Right atrium auricular region (tissue), 2 donors: ENCODE measurements around the gene SUGP1. TPM values are rescaled to one million over a fixed set of nuclear protein-coding genes. Genes with fewer than 3 reads are reported as not detected.

Source experiments
- DNase-seq: peaks from one replicate; pipeline ENCODE4 v3.0.0-alpha.2; 2019; ENCODE audit warnings: low spot score
- H3K27ac ChIP-seq, 2 donors: fragments of 200-600 bp; sonication (generic); 1 replicate in 1 of 2; 2 replicates in 1 of 2; pipeline ENCODE4 v1.5.1; 2016 to 2019
- H3K27me3 ChIP-seq, 2 donors: fragments of 200-600 bp; sonication (generic); one replicate each; pipeline versions ENCODE4 v1.5.1 to v1.6.0; 2017 to 2019
- H3K36me3 ChIP-seq: fragments of 200-600 bp; sonication (generic); one replicate; pipeline ENCODE4 v1.5.1; 2016
- H3K4me1 ChIP-seq, 2 donors: fragments of 200-600 bp; sonication (generic); one replicate each; pipeline versions ENCODE4 v1.5.1 to v1.6.0; 2017 to 2019
- H3K4me3 ChIP-seq, 2 donors: fragments of 200-600 bp; sonication (generic); 1 replicate in 1 of 2; 2 replicates in 1 of 2; pipeline ENCODE4 v1.5.1; 2017 to 2019; ENCODE audit warnings: mild to moderate bottlenecking in 1 of 2, moderate library complexity in 1 of 2
- H3K9me3 ChIP-seq, 2 donors: fragments of 200-600 bp; sonication (generic); one replicate each; pipeline ENCODE4 v1.5.1; 2019
- CTCF ChIP-seq, 2 donors: fragments of 200-600 bp; sonication (generic); IDR thresholded peaks; one replicate each; pipeline ENCODE4 v1.5.1; 2019; ENCODE audit warnings: antibody characterized with exemption in 2 of 2
- total RNA-seq, 2 donors: library from RNA; depleted of rRNA; stranded (reverse); fragments of >200 nt; gene quantifications; one replicate each; pipeline ENCODE4 v1.1.0, GENCODE V29; 2016

Gene SUGP1
- total RNA-seq = 10 to 100 TPM; 33.7 to 36.6 TPM

GRCh38 chr19:19320361-19321140 lies at the start of gene SUGP1, which contains the start of gene MAU2:
TSS of gene SUGP1 (minus strand) at chr19:19320509. CDS start at chr19:19320496, 13 bp downstream.
TSS of gene MAU2 (plus strand) at chr19:19320829. CDS start at chr19:19320860, 31 bp downstream.
- peak; percentile 89 for DNase-seq
- peaks cover 21% of the 10 kb centered on the region for H3K36me3 ChIP-seq
- H3K4me1 ChIP-seq = peaks cover 0 to 44% of the 10 kb centered on the region in 2 donors
- no peaks in the 10 kb centered on the region for H3K9me3 ChIP-seq
- H3K4me3 ChIP-seq = peak within 1 kb of the TSS; percentile 88 to 97
- H3K27me3 ChIP-seq = no peaks in the 10 kb centered on the region
- peak within 1 kb of the TSS; percentile 84 to 90 for H3K27ac ChIP-seq
- peak in 1 of 2 donors; percentile 49 for TF ChIP-seq CTCF (IDR thresholded peaks at IDR 0.05)

GRCh38 chr19:19368087-19368486 lies 47.8 kb upstream of the SUGP1 start:
- DNase-seq = no peak
- no peak overlapping the region for H3K4me3 ChIP-seq
- no peaks in the 10 kb centered on the region for H3K27me3 ChIP-seq
- H3K27ac ChIP-seq = no peak overlapping the region
- no peak for TF ChIP-seq CTCF (IDR thresholded peaks at IDR 0.05)
- H3K9me3 ChIP-seq = no peaks in the 10 kb centered on the region
- H3K36me3 ChIP-seq = no peaks in the 10 kb centered on the region
- peaks cover 0 to 19% of the 10 kb centered on the region in 2 donors for H3K4me1 ChIP-seq

GRCh38 chr19:19366434-19367396 lies 46.4 kb upstream of the SUGP1 start:
- H3K4me1 ChIP-seq = peaks cover 0 to 12% of the 10 kb centered on the region in 2 donors
- no peaks in the 10 kb centered on the region for H3K9me3 ChIP-seq
- H3K27ac ChIP-seq = no peak overlapping the region
- no peak overlapping the region for H3K4me3 ChIP-seq
- no peak for DNase-seq
- H3K36me3 ChIP-seq = no peaks in the 10 kb centered on the region
- no peaks in the 10 kb centered on the region for H3K27me3 ChIP-seq
- peak; percentile 91 to 96 for TF ChIP-seq CTCF (IDR thresholded peaks at IDR 0.05)

GRCh38 chr19:19362075-19362474 lies 41.8 kb upstream of the SUGP1 start:
- Histone ChIP-seq H3K36me3 (peaks cover 5% of the 10 kb centered on the region), H3K4me3 (no peak overlapping the region), H3K9me3 (no peaks in the 10 kb centered on the region), H3K27me3 (no peaks in the 10 kb centered on the region), H3K27ac (no peak overlapping the region), H3K4me1 (peaks cover 0 to 19% of the 10 kb centered on the region in 2 donors)
- no peak for TF ChIP-seq CTCF (IDR thresholded peaks at IDR 0.05)
- no peak for DNase-seq

- Histone ChIP-seq H3K4me1 (peaks cover 0 to 15% of the 10 kb centered on the region in 2 donors), H3K27me3 (no peaks in the 10 kb centered on the region), H3K4me3 (no peak overlapping the region), H3K36me3 (peaks cover 14% of the 10 kb centered on the region), H3K9me3 (no peaks in the 10 kb centered on the region), H3K27ac (no peak overlapping the region)
- peak; percentile 77 to 88 for TF ChIP-seq CTCF (IDR thresholded peaks at IDR 0.05)
- peak; percentile 92 for DNase-seq
Observed at GRCh38 chr19:19361075-19361594, 40.8 kb upstream of the SUGP1 start.
